Stimulated activated CD4-positive, alpha-beta T cell treated with anti-CD3 and anti-CD28 coated beads, Interleukin-4, amount 100 ng/mL, for 24 hours (primary cell): ENCODE results near the gene LRRC46.
A peak's percentile ranks its signal among the peaks of the same experiment; 100 is the strongest.

Experiments
- DNase-seq: peaks from one replicate; pipeline ENCODE4 v3.0.0-alpha.2; 2020

Gene LRRC46

GRCh38 chr17:47834756-47835155 is 3.3 kb downstream of the LRRC46 start:
- DNase-seq = no peak

- no peak for DNase-seq
These were observed 5.1 kb downstream of the LRRC46 start for GRCh38 chr17:47836601-47837000.

- no peak for DNase-seq
These were observed 6.0 kb downstream of the LRRC46 start for GRCh38 chr17:47837401-47838039.

- no peak for DNase-seq
These were observed 7.2 kb downstream of the LRRC46 start for GRCh38 chr17:47838636-47839035.

DNA sequence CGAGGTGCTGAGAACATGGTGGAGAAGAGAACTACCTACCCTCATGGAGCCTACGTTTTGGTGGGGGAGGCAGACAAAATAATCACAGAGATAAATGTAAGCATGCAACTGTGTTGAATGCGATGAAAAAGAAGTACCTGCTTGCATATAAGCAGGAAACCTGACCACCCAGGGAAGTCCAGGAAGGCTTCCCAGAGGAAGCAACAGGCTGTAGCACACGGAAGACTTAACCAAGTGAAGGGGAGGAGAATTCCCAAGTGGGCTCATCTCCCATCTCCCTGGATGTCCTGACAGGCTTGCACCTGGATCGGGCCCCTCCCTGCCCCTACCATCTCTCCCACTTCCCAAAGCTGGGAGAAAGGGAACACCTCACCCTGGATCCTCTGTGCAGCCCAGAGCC is 7.6 kb downstream of the LRRC46 start:
- DNase-seq = no peak

- DNase-seq = no peak
These were observed 8.7 kb downstream of the LRRC46 start for GRCh38 chr17:47840001-47840741.

GRCh38 chr17:47840742-47841487 is 9.4 kb downstream of the LRRC46 start, which contains the start of gene SCRN2:
SCRN2 (minus strand) TSS chr17:47841273; CDS start chr17:47840843, 430 bp downstream.
- DNase-seq = peak; percentile 90

DNA sequence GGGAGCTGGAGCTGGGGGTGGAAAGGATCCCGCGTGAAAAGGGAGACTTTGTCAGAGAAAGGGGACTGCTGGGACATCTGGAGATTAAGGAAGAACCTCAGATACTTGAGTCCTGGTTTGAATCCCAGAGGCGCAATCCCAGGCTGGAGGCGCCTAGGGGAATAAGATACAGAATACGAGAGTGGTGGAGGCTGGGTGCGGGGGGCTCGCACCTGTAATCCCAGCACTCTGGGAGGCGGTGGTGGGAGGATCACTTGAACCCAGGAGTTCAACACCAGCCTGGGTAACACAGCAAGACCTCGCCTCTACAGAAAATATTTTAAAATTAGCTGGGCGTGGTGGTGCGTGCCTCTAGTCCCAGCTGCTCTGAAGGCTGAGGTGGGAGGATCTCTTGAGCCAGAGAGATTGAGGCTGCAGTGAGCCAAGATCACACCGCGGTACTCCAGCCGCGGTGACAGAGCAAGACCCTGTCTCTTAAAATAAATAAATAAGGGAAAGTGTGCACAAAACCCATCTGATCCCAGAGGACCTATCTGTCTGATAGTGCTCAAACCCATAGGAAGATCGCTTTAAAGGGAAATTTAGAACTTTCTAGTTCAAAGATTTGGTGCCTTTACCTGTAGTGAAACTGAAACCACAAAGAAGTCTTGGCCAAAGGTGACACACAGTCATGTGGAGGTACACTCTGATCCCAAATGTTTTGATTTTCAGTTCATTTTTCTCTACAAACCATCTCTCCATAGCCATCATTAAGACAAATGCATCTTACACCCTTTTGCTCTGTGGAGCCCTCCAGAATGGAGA is 10.2 kb downstream of the LRRC46 start:
- no peak for DNase-seq

DNA sequence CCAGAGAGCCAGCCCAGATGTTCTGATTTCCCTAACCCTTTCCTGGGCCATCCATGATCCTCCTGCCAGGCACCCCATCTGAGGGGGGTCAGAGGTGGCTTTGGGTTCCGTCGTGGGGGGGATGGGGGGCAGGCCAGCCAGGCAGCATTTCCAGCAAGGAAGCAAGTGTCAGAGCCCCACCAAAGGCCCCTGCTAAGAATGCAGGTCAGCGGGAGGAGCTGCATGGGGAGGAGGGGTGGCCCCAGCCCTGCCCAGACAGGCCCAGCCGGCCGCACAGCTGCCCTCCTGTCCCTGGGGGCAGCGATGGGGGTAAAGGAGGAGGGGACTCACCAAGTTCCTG is 11.9 kb downstream of the LRRC46 start:
- DNase-seq = no peak

DNA sequence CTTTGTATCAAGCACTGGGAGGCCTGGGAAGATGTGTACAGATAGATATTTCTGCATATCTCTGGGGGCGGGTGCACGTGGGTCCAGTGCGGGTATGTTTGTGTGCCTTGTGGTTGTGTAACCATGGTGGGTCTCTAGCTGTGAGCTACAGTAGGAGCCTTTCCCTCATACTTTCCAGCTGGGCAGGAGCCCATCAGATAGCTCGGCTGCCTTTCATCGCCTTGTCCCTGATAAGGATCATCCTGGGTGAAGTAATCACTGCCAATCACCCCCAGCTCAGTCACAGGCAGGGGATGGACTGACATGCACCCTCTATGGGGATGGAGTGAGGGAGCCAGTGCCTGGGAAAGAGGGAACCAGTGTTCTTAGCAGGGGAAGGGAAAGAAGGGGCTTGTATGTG is 12.8 kb downstream of the LRRC46 start:
- no peak for DNase-seq

DNA sequence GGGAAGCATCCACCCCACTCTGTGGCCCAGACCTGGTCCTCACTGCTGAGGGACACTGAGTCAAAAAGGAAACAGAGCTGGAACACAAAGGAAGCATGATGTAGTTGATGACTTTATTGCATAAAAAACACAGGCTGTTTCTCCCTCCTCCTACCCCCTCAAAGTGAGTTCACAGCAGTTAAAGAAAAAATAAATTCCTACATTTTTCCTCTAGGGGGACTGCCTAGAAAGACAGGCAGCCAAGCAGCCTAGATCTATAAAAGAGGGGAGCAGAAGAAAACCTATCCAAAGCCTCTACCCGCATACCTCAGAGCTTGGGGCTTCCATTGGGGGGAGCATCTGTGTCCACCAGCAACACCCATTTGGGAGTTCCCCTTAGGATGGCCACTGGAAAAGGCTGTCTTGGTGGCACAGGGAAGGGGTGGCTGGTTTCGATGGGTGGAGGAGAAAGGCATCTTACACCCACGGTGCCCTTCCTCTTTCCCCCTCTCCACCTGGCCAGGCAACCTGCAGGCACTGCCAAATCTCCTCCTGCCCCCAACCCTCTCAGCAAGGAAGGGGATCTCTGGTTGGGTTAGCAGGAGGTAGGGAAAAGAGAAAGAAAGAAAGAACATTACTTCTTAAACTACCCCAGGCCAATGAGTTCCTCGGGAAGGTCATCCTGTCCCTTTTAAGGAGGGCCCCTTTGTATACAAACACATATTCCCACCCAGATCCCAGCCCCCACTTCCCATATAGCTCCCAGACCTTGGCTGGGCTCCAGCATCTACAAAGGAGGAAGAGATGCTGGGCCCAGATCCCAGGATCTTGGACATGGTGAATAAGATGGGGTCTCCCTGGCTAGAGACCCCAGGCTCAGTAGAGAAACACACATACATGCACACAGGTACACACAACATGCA is 13.6 kb downstream of the LRRC46 start:
- no peak for DNase-seq

- DNase-seq = no peak
These were observed 14.2 kb downstream of the LRRC46 start for GRCh38 chr17:47845716-47846075.

DNA sequence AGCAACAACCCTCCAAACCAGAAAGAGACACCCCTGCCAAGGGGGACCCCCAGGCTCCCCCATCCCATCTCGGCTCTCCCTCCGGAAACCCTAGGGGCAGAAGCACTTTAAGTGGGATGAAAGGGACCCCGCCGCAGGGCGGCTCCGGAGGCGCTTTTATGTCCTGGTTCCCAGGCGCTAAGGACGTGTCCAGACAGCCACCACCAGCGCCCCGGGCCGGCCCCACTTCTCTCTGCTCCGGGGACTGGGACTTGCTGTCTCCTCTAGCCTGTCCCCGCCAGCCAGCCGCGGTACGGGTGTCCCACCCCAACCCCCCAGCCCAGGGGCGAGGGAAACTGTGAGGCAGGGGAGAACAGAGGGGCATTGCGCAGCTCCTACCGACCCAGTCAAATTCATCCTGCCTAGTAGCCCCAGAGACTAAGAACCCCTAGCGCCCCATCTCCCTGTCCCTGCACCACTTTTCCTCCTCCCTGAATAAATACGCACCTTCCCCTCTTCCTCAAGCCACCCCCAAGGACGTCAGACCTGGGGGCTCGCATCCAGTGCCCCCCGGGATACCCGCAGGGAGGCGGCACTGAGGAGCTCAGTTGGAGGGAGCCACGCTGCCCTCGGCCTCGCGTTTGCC is 15.4 kb downstream of the LRRC46 start:
- DNase-seq = no peak

GRCh38 chr17:47847341-47848197 is 16.1 kb downstream of the LRRC46 start:
- DNase-seq = peak; percentile 15

GRCh38 chr17:47848198-47848513 is 16.7 kb downstream of the LRRC46 start:
- DNase-seq = no peak

DNA sequence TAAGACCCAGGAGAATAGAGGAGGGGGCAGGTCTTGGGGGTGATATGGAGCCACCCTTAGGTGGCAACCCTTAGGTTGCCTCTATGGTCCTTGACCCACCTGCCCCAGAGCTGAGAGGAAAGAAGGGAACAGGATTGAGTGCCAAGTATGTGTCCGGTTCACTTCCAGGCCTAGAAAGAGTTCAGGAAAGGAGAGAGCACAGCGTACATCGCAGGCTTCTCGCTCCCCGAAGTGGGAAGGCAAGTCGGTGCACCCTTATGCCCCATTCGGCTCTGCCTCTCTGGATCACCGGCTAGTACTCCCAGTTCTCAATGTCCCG is 18.9 kb downstream of the LRRC46 start:
- DNase-seq = no peak

DNA sequence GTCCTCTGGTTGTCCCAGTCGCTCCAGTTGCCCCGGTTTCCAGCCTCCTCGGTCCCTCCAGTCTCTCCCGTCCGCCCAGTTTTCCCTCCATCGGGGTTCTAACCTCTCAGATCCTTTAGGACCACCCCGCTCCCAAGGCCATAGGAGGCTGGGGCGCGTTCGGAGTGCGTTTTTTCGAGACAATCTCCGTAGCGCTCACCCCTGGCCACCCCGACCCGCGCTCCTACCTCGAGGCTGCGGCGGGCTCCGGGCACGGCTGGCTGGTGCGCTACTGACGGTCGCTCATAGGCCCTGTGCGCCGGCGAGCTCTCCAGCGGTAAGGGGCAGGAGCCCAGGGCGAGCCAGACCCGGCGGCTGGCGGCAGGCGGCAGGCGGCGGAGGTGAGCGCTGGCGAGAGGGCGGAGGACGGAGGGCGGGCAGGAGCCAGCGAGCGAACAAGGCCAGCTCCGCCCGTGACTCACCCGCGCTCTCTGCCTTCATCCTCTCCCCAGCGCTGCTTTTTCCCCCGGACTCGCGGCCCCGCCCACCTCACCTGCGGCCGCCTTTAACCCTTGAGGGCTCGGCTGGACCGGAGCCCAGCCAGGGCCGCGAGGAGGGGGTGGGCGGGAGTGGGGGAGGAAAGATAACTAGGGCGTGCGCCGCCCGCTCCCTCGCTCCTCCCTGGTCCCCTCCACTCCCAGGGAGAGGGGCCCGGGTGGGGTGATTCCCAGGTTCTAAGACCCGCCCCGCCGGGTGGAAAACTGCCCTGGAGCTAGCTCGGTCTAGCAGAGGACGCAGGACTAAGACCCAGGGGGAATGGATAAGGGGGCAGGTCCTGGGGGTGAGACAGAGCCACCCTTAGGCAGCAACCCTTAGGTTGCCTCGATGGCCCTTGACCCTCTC is 19.5 kb downstream of the LRRC46 start, which contains the start of gene SP6:
Gene SP6 (minus strand): TSS at position 472 of the 882 bp plus-strand sequence. CDS start 2,734 bp downstream, outside the sequence.
- DNase-seq = peak; percentile 70

GRCh38 chr17:47851764-47852112 is 20.3 kb downstream of the LRRC46 start:
- no peak for DNase-seq

- DNase-seq = no peak
These were observed 20.9 kb downstream of the LRRC46 start for GRCh38 chr17:47852113-47852949.
